NCI-H1417 treated with DMSO at 0.1 percent for 48 hours (cell line): ENCODE data around the gene SMYD3.
"Not testable (repeated sequence)": the region's sequence is repeated elsewhere in the genome, so short reads cannot be mapped to it uniquely, and the experiment has no call there.

Experiments used
- DNase-seq: peaks from one replicate; lab custom pipeline; 2025; lab: John Stamatoyannopoulos, UW

Gene SMYD3

DNA sequence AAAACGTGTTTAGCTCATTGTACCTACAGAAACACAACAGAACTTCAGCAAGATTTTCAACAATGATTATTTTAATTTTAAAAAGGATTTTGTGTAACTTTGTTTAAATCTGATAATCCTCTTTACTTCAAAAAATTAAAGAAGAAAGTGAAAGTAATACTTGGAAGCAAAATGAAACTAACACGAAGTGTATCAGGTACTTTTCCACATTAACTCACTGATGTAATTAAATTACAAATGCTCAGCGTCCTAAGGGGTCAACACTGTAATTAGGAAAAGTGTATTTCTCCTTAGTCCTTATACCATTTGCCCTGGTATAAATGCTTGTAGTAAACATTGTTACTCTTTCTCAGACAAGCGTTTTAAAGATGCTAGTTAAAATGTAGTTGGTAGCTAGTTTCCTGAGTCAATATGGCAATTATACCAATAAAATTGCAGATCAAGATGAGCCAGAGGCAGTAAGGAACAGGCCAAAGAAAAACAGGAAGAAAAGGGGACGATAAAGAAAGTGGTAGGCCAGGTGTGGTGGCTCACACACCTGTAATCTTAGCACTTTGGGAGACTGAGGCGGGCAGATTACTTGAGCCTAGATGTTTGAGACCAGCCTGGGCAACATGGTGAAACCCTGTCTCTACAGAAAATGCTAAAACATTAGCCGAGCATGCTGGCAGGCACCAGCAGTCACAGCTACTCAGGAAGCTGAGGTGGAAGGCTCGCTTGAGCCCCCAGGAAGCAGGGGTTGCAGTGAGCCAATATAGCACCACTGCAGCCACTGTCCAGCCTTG is 553.0 kb downstream of the SMYD3 start:
- DNase-seq = no peak

- DNase-seq = no peak
Measured at GRCh38 chr1:245952383-245953026, 554.6 kb downstream of the SMYD3 start.

- no peak for DNase-seq
Measured at GRCh38 chr1:245948786-245949185, 558.3 kb downstream of the SMYD3 start.

GRCh38 chr1:245946905-245947304 is 560.2 kb downstream of the SMYD3 start:
- DNase-seq = no peak

DNA sequence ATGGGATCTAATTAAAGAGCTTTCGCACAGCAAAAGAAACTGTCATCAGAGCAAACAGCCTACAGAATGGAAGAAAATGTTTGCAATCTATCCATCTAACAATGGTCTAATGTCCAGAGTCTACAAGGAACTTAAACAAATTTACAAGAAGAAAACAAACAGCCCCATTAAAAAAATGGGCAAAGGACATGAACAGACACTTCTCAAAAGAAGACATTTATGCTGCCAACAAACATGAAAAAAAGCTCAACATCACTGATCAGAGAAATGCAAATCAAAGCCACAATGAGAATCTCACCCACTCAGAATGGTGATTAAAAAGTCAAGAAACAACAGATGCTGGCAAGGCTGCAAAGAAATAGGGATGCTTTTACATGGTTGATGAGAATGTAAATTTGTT is 561.9 kb downstream of the SMYD3 start:
- DNase-seq = not testable (repeated sequence)

- DNase-seq = no peak
Measured at GRCh38 chr1:245942856-245943255, 564.2 kb downstream of the SMYD3 start.

- DNase-seq = not testable (repeated sequence)
Measured at GRCh38 chr1:245941771-245942170, 565.3 kb downstream of the SMYD3 start.

DNA sequence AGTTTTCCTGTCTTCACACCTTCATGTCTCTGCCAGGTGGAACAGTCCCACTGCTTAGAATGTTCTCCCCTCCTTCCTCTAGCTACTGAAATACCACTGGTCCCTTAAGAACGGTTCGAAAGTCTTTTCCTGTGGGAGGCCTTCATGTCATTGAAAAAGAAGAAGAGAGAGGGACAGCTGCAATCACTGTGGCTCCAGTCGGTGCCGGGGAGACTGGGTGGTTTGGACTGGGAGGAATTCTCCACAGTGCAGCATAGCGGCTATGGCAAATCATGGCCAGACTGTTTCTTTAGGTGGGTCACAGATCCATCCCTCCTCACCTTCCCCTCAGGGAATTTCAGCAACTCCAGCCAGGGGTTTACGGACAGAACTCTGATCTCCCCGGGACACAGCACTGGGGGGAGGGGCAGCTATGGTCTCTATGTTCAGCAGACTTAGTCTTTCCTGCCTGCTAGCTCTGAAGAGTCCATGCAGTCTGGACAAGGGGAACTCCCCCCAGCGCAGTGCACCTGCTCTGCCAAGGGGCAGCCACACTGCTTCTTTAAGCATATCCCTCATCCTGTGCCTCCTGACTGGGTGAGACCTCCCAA is 567.2 kb downstream of the SMYD3 start:
- no peak for DNase-seq

DNA sequence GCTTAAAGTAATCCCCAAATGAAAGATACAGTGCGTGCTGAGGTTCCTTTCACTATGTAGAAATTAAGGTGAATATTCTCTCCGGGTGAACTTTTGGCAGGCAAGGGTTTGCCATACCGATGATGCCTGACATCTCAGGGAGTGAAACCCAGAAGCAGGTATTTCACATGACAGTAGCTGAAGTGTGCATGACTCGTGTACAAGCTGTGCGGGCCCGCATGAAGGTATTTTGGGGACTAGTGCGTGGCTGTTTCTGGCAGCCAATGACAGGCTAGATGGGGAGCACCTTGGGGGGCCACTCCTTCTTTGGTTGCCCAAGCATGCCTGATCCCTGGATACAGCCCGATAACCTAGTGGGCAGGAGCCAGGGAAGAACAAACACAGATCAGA is 569.0 kb downstream of the SMYD3 start:
- DNase-seq = no peak

DNA sequence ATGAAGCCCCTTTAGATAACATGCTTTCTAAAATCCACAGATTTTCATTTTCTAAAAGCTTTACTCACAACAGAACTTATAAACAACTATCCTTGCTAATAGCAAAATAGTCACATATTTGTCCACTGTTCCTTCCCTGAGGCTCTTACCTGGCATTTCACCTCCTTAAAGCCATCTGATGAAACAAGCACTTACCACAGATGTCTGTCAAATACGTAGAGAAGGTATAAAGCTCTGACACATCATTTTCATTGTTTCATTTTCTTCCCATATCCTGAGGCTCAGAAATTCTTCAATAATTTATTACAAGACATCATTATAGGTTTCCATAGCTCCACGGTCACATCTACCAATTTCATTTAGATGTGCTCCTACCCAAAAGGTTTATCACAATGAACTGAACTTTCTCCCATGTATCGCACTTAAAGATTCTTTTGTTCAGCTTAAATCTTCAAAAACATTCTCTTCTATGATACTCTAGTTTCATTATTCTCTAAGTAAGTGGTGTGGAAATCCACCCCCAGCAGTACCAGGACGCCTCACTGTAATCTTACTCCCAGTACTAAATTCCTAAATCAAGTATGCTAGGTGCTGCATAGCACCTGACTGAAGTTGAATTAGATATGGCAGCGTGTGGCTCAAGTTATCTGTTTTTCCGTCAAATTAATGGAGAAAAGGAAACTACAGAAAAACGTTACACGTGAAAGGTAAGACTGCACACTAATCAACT is 569.6 kb downstream of the SMYD3 start:
- DNase-seq = no peak

DNA sequence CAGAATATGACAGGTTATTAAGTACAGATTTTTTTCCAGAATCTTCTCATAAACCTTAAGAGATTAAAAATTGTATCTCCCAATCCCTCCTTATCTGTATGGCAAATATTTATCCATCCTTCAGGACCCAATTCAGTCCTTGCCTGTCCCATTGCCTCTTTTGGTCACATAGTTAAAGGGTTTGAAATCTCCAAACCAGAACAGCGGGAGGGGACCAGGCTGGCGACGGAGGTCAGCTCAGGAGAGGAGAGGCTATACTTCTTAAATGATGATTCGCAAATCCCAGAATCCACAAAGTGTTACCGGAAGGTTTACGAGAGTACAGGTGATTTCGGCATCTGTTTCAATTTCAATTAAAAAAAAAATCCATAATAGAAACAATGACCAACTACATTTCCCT is 572.7 kb downstream of the SMYD3 start:
- no peak for DNase-seq

DNA sequence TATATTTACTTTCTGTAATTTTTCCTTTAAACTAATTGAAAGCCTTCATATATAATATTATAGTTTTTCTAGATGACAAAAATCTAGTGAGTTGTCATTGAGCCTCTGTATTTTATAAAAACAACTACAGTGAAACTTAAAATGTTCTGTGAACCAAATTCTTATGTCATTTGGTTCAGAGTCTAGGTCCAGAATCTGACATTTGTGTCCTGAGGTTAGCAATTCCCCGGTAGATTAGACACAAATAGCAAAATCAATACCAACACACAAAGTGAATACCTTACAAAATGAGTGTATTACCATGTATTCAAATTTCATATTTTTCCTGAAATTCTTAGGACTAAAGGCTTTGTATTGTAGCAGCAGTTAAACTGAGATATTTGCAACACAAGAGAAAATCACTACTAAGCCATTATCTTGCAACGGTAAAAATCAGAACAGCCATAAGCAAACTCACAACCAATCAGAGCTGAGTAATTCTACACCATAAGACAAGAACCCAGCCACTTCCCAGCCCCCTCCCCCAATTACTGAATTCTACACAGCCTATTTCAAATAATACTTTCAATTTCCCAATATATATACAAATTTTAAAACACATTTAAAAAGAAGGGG is 573.5 kb downstream of the SMYD3 start:
- DNase-seq = no peak

DNA sequence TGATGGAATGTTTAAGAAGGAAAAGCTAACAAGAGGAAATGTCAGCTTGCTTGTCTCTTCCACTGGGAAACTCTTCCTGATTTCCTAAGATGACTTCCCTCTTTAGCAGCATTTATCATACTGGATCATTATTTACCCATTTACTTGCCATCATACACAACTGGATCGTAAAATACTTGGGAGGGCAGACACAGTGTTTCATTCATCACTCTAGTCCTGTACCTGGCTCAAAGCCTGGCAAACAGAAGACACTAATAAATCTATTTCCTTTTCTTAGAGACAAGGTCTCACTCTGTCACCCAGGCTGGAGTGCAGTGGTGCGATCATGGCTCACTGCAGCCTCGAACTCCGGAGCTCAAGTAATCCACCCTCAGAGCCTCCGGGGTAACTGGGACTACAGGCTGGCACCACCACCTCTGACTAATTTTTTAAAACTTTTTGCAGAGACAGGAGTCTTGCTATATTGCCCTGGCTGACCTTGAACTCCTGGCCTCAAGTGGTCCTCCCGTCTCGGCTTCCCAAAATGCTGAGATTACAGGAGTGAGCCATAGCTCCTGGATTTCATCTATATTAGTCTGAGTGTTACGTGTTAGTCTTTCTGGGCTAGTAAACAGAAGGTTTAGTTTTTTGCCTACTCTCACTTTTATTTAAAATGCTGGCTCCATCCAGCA is 574.6 kb downstream of the SMYD3 start:
- no peak for DNase-seq

GRCh38 chr1:245931450-245931849 is 575.6 kb downstream of the SMYD3 start:
- DNase-seq = no peak

DNA sequence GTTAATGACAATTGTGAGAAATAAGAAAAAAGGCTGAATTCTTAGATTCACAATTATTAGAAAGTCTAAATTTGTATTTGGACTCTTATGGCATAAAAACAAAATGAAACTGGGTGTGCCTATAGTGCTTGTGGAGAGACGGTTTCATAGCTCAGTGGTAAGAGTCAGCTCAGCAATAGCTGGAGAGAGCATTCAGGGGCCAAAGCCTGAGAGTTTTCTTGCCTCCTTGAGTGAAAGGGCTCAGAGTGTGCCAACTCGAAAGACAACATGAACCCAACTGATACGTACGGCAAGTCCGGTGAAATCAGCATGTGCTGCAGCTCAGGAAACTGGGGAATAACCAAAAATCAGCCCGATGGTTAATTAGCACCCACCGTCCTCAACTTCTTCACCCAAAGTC is 577.9 kb downstream of the SMYD3 start:
- no peak for DNase-seq

DNA sequence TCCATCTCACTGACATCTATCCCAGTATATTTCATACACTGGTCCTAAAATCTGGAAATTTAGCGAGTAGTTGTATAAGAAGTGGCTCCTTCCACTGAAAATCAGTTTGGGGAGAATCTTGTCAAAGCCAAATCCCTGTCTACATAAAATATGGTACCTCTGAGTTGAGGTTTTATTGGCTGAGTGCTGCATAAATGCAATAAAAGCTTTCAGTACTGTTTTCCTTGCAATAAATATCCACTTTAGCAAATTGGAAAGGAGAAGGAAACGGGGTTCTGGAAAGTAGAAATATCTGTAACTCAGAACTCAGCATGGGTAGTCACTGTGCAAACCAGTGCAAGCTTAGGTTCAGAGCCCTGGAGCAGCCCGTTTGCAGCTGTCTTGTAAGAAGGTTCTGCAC is 580.2 kb downstream of the SMYD3 start:
- no peak for DNase-seq

DNA sequence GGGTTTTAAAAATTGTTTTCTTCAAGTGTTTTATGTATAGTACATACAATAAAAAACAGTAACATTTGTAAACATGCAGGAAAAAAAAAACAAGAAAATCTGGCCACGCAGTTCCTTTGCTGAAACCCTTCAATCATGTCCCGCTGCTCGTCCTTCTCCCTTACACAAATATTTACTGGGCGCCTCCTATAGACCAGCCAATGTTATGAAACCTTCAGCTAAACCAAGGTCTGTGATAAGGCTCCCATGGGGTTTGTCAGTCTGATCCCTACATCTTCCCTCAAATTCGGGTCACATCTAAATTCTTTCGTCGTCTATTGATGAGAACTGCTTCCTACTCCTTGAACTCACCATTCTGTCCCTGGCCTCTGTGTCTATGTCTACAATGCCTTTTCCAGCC is 583.9 kb downstream of the SMYD3 start:
- DNase-seq = no peak

DNA sequence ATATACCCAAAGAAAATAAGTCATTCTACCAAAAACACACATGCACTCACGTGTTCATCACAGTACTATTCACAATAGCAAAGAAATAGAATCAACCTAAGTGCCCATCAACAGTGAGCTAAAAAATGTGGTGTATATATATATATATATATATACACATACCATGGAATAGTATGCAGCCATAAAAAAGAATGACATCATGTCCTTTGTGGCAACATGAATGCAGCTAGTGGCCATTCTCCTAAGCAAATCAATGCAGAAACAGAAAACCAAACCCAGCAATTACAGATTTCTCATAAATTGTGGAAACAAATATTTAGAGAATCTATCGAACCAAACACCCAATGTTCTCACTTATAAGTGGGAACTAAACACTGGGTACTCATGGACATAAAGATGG is 585.7 kb downstream of the SMYD3 start:
- DNase-seq = no peak

- no peak for DNase-seq
Measured at GRCh38 chr1:245917403-245917802, 589.7 kb downstream of the SMYD3 start.

DNA sequence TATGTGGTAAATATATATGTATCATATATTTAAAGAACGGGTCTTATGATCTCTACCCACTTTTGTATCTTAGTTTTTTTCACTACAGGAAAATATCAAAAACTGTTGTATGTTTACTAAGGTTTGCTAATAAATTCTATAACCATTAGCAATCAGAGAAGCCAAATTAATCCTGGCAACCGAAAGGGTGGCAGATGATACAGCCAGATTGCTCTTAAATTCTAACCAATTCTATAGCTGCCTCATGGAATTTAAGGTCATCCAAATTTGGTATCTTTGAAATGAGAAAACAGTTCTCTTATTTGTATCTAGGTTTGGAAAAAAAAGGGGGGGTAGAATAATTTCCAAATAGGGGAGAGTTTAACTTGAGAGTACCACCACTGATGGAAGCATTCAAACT is 591.2 kb downstream of the SMYD3 start:
- DNase-seq = no peak

- DNase-seq = no peak
Measured at GRCh38 chr1:245915406-245915805, 591.7 kb downstream of the SMYD3 start.

DNA sequence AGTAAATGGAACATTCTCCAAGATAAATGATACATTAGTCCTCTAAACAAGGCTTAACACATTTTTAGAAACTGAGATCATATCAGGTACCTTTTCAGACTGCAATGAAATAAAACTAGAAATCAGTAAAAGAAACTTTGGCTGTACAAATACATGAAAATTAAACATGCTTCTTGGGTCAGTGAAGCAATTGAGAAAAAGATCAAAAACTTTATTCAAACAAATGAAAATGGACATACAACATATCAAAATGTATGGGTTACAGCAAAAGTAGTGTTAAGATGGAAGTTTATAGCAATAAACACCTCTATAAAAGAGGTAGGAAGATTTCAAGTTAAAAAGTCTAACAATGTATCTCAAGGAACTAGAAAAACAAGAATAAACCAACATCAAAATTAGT is 598.5 kb downstream of the SMYD3 start:
- no peak for DNase-seq
